ENCODE measurements around the gene AKT1S1. TPM values are rescaled to one million over a fixed set of nuclear protein-coding genes. Genes with fewer than 3 reads are reported as not detected.

Gene AKT1S1
- total and polyA plus RNA-seq, 2 experiments from 2014 or later: 15.6 to 74.5 TPM

DNA sequence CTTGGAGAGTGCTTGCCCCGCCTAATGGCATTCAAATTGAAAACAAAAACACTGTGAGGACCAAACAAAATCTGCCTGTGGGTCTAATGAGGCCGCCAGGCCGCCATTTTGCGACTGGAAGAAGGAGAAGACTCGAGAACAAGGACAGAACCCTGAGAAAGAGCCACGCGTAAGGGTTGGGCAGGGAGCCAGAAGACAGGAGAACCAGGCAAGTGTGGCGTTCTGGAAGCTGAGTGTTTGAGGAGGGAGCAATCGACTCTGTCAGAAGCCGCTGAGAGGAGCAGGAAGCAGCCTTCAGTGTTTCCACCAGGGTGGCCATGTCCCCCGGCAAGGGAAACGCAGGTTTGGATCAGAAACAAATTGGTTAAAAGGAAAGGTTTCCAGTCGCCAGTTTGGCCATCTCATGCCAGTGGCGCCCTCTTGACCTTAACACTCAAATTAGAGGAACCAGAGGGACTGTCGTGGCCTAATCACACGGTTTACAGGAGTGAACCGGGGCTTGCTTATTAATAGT lies 36.4 kb downstream of the AKT1S1 start:
- no peak for DNase-seq (ENCODE audit: low spot score)
- no peaks in the 10 kb centered on the region for H4K20me1 ChIP-seq (ENCODE audit: insufficient read depth, poor library complexity, severe bottlenecking)
- 95% methylated on average over 17 of the region's 17 CpGs for WGBS (ENCODE audit: low lambda C conversion rate, missing lambda C conversion rate)
- no peaks in the 10 kb centered on the region for H3K9me3 ChIP-seq (ENCODE audit: low read depth)
- TF ChIP-seq, protein P1, sequence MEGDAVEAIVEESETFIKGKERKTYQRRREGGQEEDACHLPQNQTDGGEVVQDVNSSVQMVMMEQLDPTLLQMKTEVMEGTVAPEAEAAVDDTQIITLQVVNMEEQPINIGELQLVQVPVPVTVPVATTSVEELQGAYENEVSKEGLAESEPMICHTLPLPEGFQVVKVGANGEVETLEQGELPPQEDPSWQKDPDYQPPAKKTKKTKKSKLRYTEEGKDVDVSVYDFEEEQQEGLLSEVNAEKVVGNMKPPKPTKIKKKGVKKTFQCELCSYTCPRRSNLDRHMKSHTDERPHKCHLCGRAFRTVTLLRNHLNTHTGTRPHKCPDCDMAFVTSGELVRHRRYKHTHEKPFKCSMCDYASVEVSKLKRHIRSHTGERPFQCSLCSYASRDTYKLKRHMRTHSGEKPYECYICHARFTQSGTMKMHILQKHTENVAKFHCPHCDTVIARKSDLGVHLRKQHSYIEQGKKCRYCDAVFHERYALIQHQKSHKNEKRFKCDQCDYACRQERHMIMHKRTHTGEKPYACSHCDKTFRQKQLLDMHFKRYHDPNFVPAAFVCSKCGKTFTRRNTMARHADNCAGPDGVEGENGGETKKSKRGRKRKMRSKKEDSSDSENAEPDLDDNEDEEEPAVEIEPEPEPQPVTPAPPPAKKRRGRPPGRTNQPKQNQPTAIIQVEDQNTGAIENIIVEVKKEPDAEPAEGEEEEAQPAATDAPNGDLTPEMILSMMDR (IDR thresholded peaks at IDR 0.05; ENCODE audit: poor library complexity): no peak
- no peak for TF ChIP-seq EZH2 (IDR thresholded peaks at IDR 0.05; ENCODE audit: borderline replicate concordance)
- no peak for TF ChIP-seq EZH2phosphoT487 (IDR thresholded peaks at IDR 0.05; ENCODE audit: low read depth, severe bottlenecking, unreplicated experiment)
- no peaks in the 10 kb centered on the region for H3K79me2 ChIP-seq
- no peaks in the 10 kb centered on the region for H3K9me2 ChIP-seq (replicated peaks; ENCODE audit: insufficient read depth)
- no peak overlapping the region for H3K4me2 ChIP-seq
- no peak overlapping the region for H3K27ac ChIP-seq
- H3K4me3 ChIP-seq: no peak overlapping the region
- H2AFZ ChIP-seq: no peak overlapping the region
- H3K27me3 ChIP-seq: no peaks in the 10 kb centered on the region
- no peaks in the 10 kb centered on the region for H3K4me1 ChIP-seq (ENCODE audit: insufficient read depth)
- no peaks in the 10 kb centered on the region for H3K36me3 ChIP-seq (replicated peaks; ENCODE audit: insufficient read depth, low read depth)

DNA sequence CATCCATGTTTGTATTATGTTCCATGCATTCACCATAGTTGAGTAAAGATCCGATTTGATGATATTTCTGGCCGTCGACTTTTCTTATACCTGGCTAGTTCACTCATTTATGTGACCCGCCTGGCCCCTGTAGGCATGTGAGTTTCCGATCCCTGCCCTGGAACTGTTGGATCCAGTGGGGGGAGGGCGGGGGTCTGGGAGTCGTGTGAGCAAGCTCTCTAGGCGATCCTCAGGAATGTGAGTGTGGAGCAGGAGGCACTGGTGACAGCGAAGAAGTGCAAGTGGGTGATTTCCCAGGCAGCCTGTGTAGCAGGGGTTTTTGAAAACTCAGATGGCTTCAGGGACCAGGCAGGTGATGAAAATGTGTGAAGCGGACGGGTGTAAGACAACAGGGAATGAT lies 36.8 kb downstream of the AKT1S1 start:
- Histone ChIP-seq H3K9me2 (replicated peaks; ENCODE audit: insufficient read depth) (no peaks in the 10 kb centered on the region), H3K4me2 (no peak overlapping the region), H3K9me3 (ENCODE audit: low read depth) (no peaks in the 10 kb centered on the region), H3K36me3 (replicated peaks; ENCODE audit: insufficient read depth, low read depth) (no peaks in the 10 kb centered on the region), H2AFZ (no peak overlapping the region), H3K4me3 (no peak overlapping the region), H3K27ac (no peak overlapping the region), H4K20me1 (ENCODE audit: insufficient read depth, poor library complexity, severe bottlenecking) (no peaks in the 10 kb centered on the region), H3K27me3 (no peaks in the 10 kb centered on the region), H3K79me2 (no peaks in the 10 kb centered on the region), H3K4me1 (ENCODE audit: insufficient read depth) (no peaks in the 10 kb centered on the region)
- no peak for DNase-seq (ENCODE audit: low spot score)
- no peak for TF ChIP-seq EZH2 (IDR thresholded peaks at IDR 0.05; ENCODE audit: borderline replicate concordance)
- TF ChIP-seq, protein P1 (IDR thresholded peaks at IDR 0.05; ENCODE audit: poor library complexity): no peak
- 76% methylated on average over 11 of the region's 11 CpGs for WGBS (ENCODE audit: low lambda C conversion rate, missing lambda C conversion rate)

DNA sequence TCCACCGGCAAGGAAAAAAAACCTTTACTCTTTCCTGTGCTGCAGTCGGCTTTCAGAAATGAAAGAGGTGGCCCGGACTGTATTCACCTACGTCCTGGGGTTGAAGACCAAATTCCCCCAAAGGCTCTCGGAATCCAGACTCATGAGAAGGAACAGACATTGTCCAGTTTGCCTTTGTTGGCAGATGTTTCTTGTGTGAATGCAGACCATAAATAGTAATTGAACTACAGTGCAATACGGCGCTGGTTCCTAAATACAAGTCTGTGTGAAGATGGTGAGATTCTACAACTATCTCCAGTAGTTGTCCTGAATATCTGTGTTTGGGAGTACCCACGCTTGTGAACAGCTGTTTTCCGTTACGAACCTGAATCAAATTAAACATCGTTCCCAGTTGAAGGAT lies 37.4 kb downstream of the AKT1S1 start:
- WGBS (ENCODE audit: low lambda C conversion rate, missing lambda C conversion rate): 87% methylated on average over 11 of the region's 11 CpGs
- TF ChIP-seq EZH2 (IDR thresholded peaks at IDR 0.05; ENCODE audit: borderline replicate concordance) (no peak), EZH2phosphoT487 (IDR thresholded peaks at IDR 0.05; ENCODE audit: low read depth, severe bottlenecking, unreplicated experiment) (no peak)
- TF ChIP-seq, protein P1 (IDR thresholded peaks at IDR 0.05; ENCODE audit: poor library complexity): no peak
- no peaks in the 10 kb centered on the region for H3K4me1 ChIP-seq (ENCODE audit: insufficient read depth)
- H3K36me3 ChIP-seq (replicated peaks; ENCODE audit: insufficient read depth, low read depth): no peaks in the 10 kb centered on the region
- no peak overlapping the region for H3K4me3 ChIP-seq
- no peak overlapping the region for H3K4me2 ChIP-seq
- H3K79me2 ChIP-seq: no peaks in the 10 kb centered on the region
- no peaks in the 10 kb centered on the region for H4K20me1 ChIP-seq (ENCODE audit: insufficient read depth, poor library complexity, severe bottlenecking)
- no peak overlapping the region for H2AFZ ChIP-seq
- H3K9me3 ChIP-seq (ENCODE audit: low read depth): no peaks in the 10 kb centered on the region
- DNase-seq (ENCODE audit: low spot score): no peak
- H3K27ac ChIP-seq: no peak overlapping the region
- no peaks in the 10 kb centered on the region for H3K9me2 ChIP-seq (replicated peaks; ENCODE audit: insufficient read depth)
- no peaks in the 10 kb centered on the region for H3K27me3 ChIP-seq
